T-helper 17 cell (primary cell): Measurements from ENCODE around the gene NOS1. TPM values are rescaled to one million over a fixed set of nuclear protein-coding genes. Genes with fewer than 3 reads are reported as not detected.

Source experiments
- ATAC-seq: fragments of 150-1000 bp; cut with Tn5 transposase; 2 replicates; pipeline ENCODE4 v1.10.0; 2021; ENCODE audit warnings: mild to moderate bottlenecking, moderate library complexity
- DNase-seq, 3 donors: peaks; one replicate each; pipeline versions ENCODE4 v3.0.0 to v3.0.0-alpha.2; 2020 to 2021
- H3K9me3 ChIP-seq: one replicate; pipeline ENCODE4 v1.7.0; 2013; ENCODE audit warnings: low read length, mild to moderate bottlenecking; ENCODE audit not compliant: control insufficient read depth, poor library complexity, severe bottlenecking
- H3K27ac Mint-ChIP-seq: one replicate; pipeline ENCODE4 v1.8.0; 2022; ENCODE audit warnings: mild to moderate bottlenecking, moderate library complexity, mixed read lengths
- H3K27me3 Mint-ChIP-seq: one replicate; pipeline ENCODE4 v1.8.0; 2022; ENCODE audit warnings: mixed read lengths
- H3K36me3 Mint-ChIP-seq: one replicate; pipeline ENCODE4 v1.8.0; 2022; ENCODE audit warnings: low read depth, mixed read lengths
- H3K4me1 Mint-ChIP-seq: one replicate; pipeline ENCODE4 v1.8.0; 2022; ENCODE audit warnings: mild to moderate bottlenecking, mixed read lengths
- H3K4me3 Mint-ChIP-seq: one replicate; pipeline ENCODE4 v1.8.0; 2022; ENCODE audit warnings: mild to moderate bottlenecking, moderate library complexity, mixed read lengths
- total RNA-seq, 4 donors: library from RNA in 2 of 4; stranded (reverse) in 2 of 4; gene quantifications; one replicate each; pipeline ENCODE4 v1.2.3 and lab custom pipeline; 2022 to 2026

Gene NOS1
- total RNA-seq, 2 donors from 2014 or later: not detected

- Mint-ChIP-seq H3K27me3 (peaks cover 19% of the 10 kb centered on the region), H3K4me3 (no peak overlapping the region), H3K4me1 (no peaks in the 10 kb centered on the region), H3K36me3 (no peaks in the 10 kb centered on the region), H3K27ac (no peak overlapping the region)
- no peak for ATAC-seq
- DNase-seq: no peak
- H3K9me3 ChIP-seq: no peaks in the 10 kb centered on the region
Observed at GRCh38 chr12:117298648-117299225, 62.7 kb downstream of the NOS1 start.

- DNase-seq: no peak
- H3K9me3 ChIP-seq: no peaks in the 10 kb centered on the region
- Mint-ChIP-seq H3K4me3 (no peak overlapping the region), H3K27me3 (peaks cover 19% of the 10 kb centered on the region), H3K27ac (no peak overlapping the region), H3K36me3 (no peaks in the 10 kb centered on the region), H3K4me1 (no peaks in the 10 kb centered on the region)
- no peak for ATAC-seq
Observed at GRCh38 chr12:117298191-117298590, 63.2 kb downstream of the NOS1 start.

DNA sequence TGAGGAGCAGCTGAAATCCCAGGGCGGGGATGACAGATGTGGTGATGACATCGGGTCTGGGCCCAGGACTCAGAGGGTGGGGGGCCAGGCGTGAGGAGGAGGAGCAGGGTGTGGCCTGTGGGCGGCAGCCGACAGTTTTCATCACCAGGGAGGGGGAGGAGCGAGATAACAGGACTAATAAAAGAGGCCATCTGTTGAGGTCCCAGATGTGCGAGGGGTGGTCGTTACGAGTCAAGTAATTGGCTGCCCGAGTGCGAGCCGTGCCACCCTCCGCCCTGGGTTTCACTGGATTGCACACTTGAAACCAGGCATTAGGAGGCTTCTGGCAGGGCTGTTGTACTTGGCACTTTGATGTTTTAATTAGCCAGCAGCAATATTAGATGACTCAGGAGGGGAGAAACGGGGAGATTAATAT, 67.2 kb downstream of the NOS1 start:
- no peaks in the 10 kb centered on the region for H3K36me3 Mint-ChIP-seq
- H3K9me3 ChIP-seq: no peaks in the 10 kb centered on the region
- H3K4me1 Mint-ChIP-seq: no peaks in the 10 kb centered on the region
- DNase-seq (no peak), ATAC-seq (no peak)
- H3K27me3 Mint-ChIP-seq: peaks cover 10% of the 10 kb centered on the region
- no peak overlapping the region for H3K4me3 Mint-ChIP-seq
- no peak overlapping the region for H3K27ac Mint-ChIP-seq

- H3K27me3 Mint-ChIP-seq: peaks cover 10% of the 10 kb centered on the region
- no peak overlapping the region for H3K4me3 Mint-ChIP-seq
- no peak for DNase-seq
- no peak for ATAC-seq
- no peaks in the 10 kb centered on the region for H3K4me1 Mint-ChIP-seq
- no peaks in the 10 kb centered on the region for H3K9me3 ChIP-seq
- no peak overlapping the region for H3K27ac Mint-ChIP-seq
- H3K36me3 Mint-ChIP-seq: no peaks in the 10 kb centered on the region
Observed at GRCh38 chr12:117293510-117293909, 67.9 kb downstream of the NOS1 start.

- ATAC-seq: no peak
- H3K4me1 Mint-ChIP-seq: no peaks in the 10 kb centered on the region
- H3K9me3 ChIP-seq: no peaks in the 10 kb centered on the region
- H3K27ac Mint-ChIP-seq: no peak overlapping the region
- H3K27me3 Mint-ChIP-seq: peaks cover 5% of the 10 kb centered on the region
- no peak overlapping the region for H3K4me3 Mint-ChIP-seq
- no peaks in the 10 kb centered on the region for H3K36me3 Mint-ChIP-seq
- DNase-seq: no peak
Observed at GRCh38 chr12:117292688-117293087, 68.7 kb downstream of the NOS1 start.

- H3K4me3 Mint-ChIP-seq: no peak overlapping the region
- ATAC-seq: no peak
Observed at GRCh38 chr12:117284140-117284539, 77.3 kb downstream of the NOS1 start.

DNA sequence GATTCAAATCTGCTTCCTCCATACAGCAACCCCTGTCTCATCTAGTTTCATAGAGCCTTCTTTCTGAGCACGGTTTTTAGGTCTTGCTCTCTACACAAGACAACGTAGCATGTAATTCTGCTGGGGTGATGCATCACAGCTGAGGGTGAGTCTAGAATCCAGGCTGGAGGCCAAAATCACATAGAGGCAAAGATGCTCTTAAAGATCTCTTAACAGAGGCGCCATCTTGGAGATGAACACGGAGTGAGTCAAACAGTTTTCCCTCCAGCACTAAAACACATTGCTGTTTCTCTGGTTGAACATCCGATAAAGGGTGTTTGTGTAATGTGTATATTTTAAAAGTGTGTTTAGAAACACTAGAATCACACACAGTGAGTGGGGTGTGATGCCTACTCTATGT, 78.9 kb downstream of the NOS1 start:
- H3K27me3 Mint-ChIP-seq: peaks cover 12% of the 10 kb centered on the region
- no peak for ATAC-seq

More at GRCh38 chr12:117284140-117284539, 77.3 kb downstream of the NOS1 start:
- H3K9me3 ChIP-seq: no peaks in the 10 kb centered on the region
- Mint-ChIP-seq H3K27me3 (peaks cover 12% of the 10 kb centered on the region), H3K36me3 (no peaks in the 10 kb centered on the region), H3K27ac (no peak overlapping the region), H3K4me1 (no peaks in the 10 kb centered on the region)
- DNase-seq: no peak

GRCh38 chr12:117280019-117280680, 81.3 kb downstream of the NOS1 start:
- no peaks in the 10 kb centered on the region for H3K4me1 Mint-ChIP-seq
- no peaks in the 10 kb centered on the region for H3K36me3 Mint-ChIP-seq
- H3K27ac Mint-ChIP-seq: no peak overlapping the region
- DNase-seq (no peak), ATAC-seq (no peak)
- H3K9me3 ChIP-seq: no peaks in the 10 kb centered on the region
- H3K4me3 Mint-ChIP-seq: no peak overlapping the region
- H3K27me3 Mint-ChIP-seq: peaks cover 12% of the 10 kb centered on the region

More for the DNA sequence above, 78.9 kb downstream of the NOS1 start:
- no peaks in the 10 kb centered on the region for H3K9me3 ChIP-seq
- no peaks in the 10 kb centered on the region for H3K36me3 Mint-ChIP-seq
- no peak overlapping the region for H3K4me3 Mint-ChIP-seq
- no peak for DNase-seq
- H3K4me1 Mint-ChIP-seq: no peaks in the 10 kb centered on the region
- no peak overlapping the region for H3K27ac Mint-ChIP-seq

GRCh38 chr12:117279606-117280005, 81.8 kb downstream of the NOS1 start:
- ATAC-seq: no peak
- no peaks in the 10 kb centered on the region for H3K9me3 ChIP-seq
- Mint-ChIP-seq H3K36me3 (no peaks in the 10 kb centered on the region), H3K4me3 (no peak overlapping the region), H3K27me3 (peaks cover 12% of the 10 kb centered on the region), H3K27ac (no peak overlapping the region), H3K4me1 (no peaks in the 10 kb centered on the region)
- DNase-seq: no peak

GRCh38 chr12:117277875-117278274, 83.6 kb downstream of the NOS1 start:
- no peaks in the 10 kb centered on the region for H3K4me1 Mint-ChIP-seq
- no peak overlapping the region for H3K4me3 Mint-ChIP-seq
- no peaks in the 10 kb centered on the region for H3K36me3 Mint-ChIP-seq
- DNase-seq (no peak), ATAC-seq (no peak)
- no peaks in the 10 kb centered on the region for H3K9me3 ChIP-seq
- peaks cover 9% of the 10 kb centered on the region for H3K27me3 Mint-ChIP-seq
- H3K27ac Mint-ChIP-seq: no peak overlapping the region

GRCh38 chr12:117273091-117273490, 88.3 kb downstream of the NOS1 start:
- no peak overlapping the region for H3K27ac Mint-ChIP-seq
- DNase-seq (no peak), ATAC-seq (no peak)
- peaks cover 20% of the 10 kb centered on the region for H3K27me3 Mint-ChIP-seq
- no peak overlapping the region for H3K4me3 Mint-ChIP-seq
- H3K9me3 ChIP-seq: no peaks in the 10 kb centered on the region
- H3K4me1 Mint-ChIP-seq: no peaks in the 10 kb centered on the region
- H3K36me3 Mint-ChIP-seq: no peaks in the 10 kb centered on the region

- Mint-ChIP-seq H3K27ac (no peak overlapping the region), H3K4me1 (no peaks in the 10 kb centered on the region), H3K36me3 (no peaks in the 10 kb centered on the region), H3K27me3 (peaks cover 20% of the 10 kb centered on the region), H3K4me3 (no peak overlapping the region)
- ATAC-seq: no peak
- DNase-seq: no peak
- no peaks in the 10 kb centered on the region for H3K9me3 ChIP-seq
Observed at GRCh38 chr12:117272690-117273089, 88.7 kb downstream of the NOS1 start.

- no peaks in the 10 kb centered on the region for H3K9me3 ChIP-seq
- peaks cover 11% of the 10 kb centered on the region for H3K27me3 Mint-ChIP-seq
- H3K4me3 Mint-ChIP-seq: no peak overlapping the region
- H3K4me1 Mint-ChIP-seq: no peaks in the 10 kb centered on the region
- DNase-seq (no peak), ATAC-seq (no peak)
- H3K36me3 Mint-ChIP-seq: peaks cover 3% of the 10 kb centered on the region
- H3K27ac Mint-ChIP-seq: no peak overlapping the region
Observed at GRCh38 chr12:117262749-117263148, 98.7 kb downstream of the NOS1 start.

DNA sequence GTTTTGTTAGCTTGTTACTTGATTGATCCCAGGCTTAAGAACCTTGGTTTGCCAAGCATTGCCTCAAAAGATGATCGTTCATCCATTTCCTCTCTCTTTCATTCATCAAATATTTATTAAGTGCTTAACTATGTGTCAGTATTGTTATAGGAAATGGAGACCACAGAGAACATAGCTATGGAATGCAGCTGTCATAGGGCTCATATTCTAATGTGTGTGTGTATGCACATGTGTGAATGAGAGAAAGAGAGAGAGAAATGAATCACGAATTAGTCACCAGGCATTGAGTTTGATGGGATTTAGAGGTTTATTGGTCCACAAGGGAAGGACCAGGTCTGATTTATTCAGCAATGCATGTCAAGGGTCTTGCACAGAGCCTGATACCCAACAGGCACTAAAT, 100.2 kb downstream of the NOS1 start:
- no peak for ATAC-seq
- no peak overlapping the region for H3K4me3 Mint-ChIP-seq
- no peaks in the 10 kb centered on the region for H3K9me3 ChIP-seq
- DNase-seq: no peak
- no peak overlapping the region for H3K27ac Mint-ChIP-seq
- H3K36me3 Mint-ChIP-seq: peaks cover 3% of the 10 kb centered on the region
- peaks cover 11% of the 10 kb centered on the region for H3K27me3 Mint-ChIP-seq
- H3K4me1 Mint-ChIP-seq: no peaks in the 10 kb centered on the region
